ENCODE results near the gene TRAPPC12.
"Not testable (repeated sequence)": the region's sequence is repeated elsewhere in the genome, so short reads cannot be mapped to it uniquely, and the experiment has no call there.

TRAPPC12 gene

GRCh38 chr2:3433776-3434400, 54.4 kb downstream of the TRAPPC12 start:
- no peak for DNase-seq

- DNase-seq, result no peak
These were observed 55.2 kb downstream of the TRAPPC12 start for GRCh38 chr2:3434654-3435053.

GRCh38 chr2:3435445-3435844, 56.0 kb downstream of the TRAPPC12 start:
- no peak for DNase-seq

- DNase-seq, result no peak
These were observed 61.0 kb downstream of the TRAPPC12 start for GRCh38 chr2:3440477-3440876.

GRCh38 chr2:3441465-3441864, 62.0 kb downstream of the TRAPPC12 start:
- DNase-seq, result no peak

- DNase-seq, result no peak
These were observed 62.7 kb downstream of the TRAPPC12 start for GRCh38 chr2:3442185-3442584.

GRCh38 chr2:3443083-3443482, 63.6 kb downstream of the TRAPPC12 start:
- no peak for DNase-seq

GRCh38 chr2:3443506-3444084, 64.1 kb downstream of the TRAPPC12 start:
- DNase-seq, result no peak

GRCh38 chr2:3445891-3446290, 66.4 kb downstream of the TRAPPC12 start:
- DNase-seq, result no peak

GRCh38 chr2:3446381-3446780, 66.9 kb downstream of the TRAPPC12 start:
- no peak for DNase-seq

- not testable (repeated sequence) for DNase-seq
These were observed 67.7 kb downstream of the TRAPPC12 start for GRCh38 chr2:3447186-3447585.

GRCh38 chr2:3447789-3448317, 68.4 kb downstream of the TRAPPC12 start:
- DNase-seq, result no peak

- not testable (repeated sequence) for DNase-seq
These were observed 69.0 kb downstream of the TRAPPC12 start for GRCh38 chr2:3448441-3448911.

- no peak for DNase-seq
These were observed 69.6 kb downstream of the TRAPPC12 start for GRCh38 chr2:3449086-3449485.

- no peak for DNase-seq
These were observed 70.4 kb downstream of the TRAPPC12 start for GRCh38 chr2:3449936-3450335.

- DNase-seq, result no peak
These were observed 71.0 kb downstream of the TRAPPC12 start for GRCh38 chr2:3450385-3451010.

- no peak for DNase-seq
These were observed 71.7 kb downstream of the TRAPPC12 start for GRCh38 chr2:3451169-3451568.

GRCh38 chr2:3451926-3452671, 72.6 kb downstream of the TRAPPC12 start:
- DNase-seq, result no peak

GRCh38 chr2:3453190-3453999, 73.9 kb downstream of the TRAPPC12 start:
- no peak for DNase-seq

- DNase-seq, result not testable (repeated sequence)
These were observed 74.5 kb downstream of the TRAPPC12 start for GRCh38 chr2:3454005-3454404.

GRCh38 chr2:3454802-3455201, 75.3 kb downstream of the TRAPPC12 start:
- no peak for DNase-seq

- no peak for DNase-seq
These were observed 76.6 kb downstream of the TRAPPC12 start for GRCh38 chr2:3456125-3456524.
